IMR-90 (cell line): Measurements from ENCODE around the gene APC2. TPM values are rescaled to one million over a fixed set of nuclear protein-coding genes. Genes with fewer than 3 reads are reported as not detected.

Experiments
- ATAC-seq: fragments of 200-7000 bp; cut with Tn5 transposase; 2 replicates; pipeline ENCODE4 v1.9.1; 2020; ENCODE audit warnings: low read depth, mild to moderate bottlenecking, moderate library complexity
- BruUV-seq: library from RNA; stranded (reverse); fragments of 400-500 nt; replicated peaks from 2 replicates; lab custom pipeline; 2021; lab: Mats Ljungman, UMichigan
- CTCF ChIA-PET: fragments of 300-600 bp; formaldehyde crosslinking; extraction: SDS; loops from one replicate; lab custom pipeline; 2021; ENCODE audit warnings: antibody characterized with exemption; lab: Yijun Ruan, JAX
- POLR2A ChIA-PET: fragments of 300-600 bp; sonication (Branson Sonifier 250); formaldehyde crosslinking; loops from one replicate; lab custom pipeline; 2022; ENCODE audit warnings: antibody characterized with exemption; ENCODE audit not compliant: unreplicated experiment; lab: Charles Lee
- DNase-seq: peaks from one replicate; pipeline ENCODE4 v3.0.0; 2013
- H2AFZ ChIP-seq: replicated peaks from 2 replicates; pipeline ENCODE3; 2013; ENCODE audit warnings: low read length, mild to moderate bottlenecking; ENCODE audit not compliant: poor library complexity
- H2AK5ac ChIP-seq: 2 replicates; pipeline ENCODE4 v1.6.1; 2013; ENCODE audit warnings: low read depth, low read length, inconsistent platforms
- H2AK9ac ChIP-seq: replicated peaks from 2 replicates; pipeline ENCODE3; 2013; ENCODE audit warnings: mild to moderate bottlenecking, low read depth, low read length, moderate library complexity; ENCODE audit not compliant: poor library complexity
- H2BK120ac ChIP-seq: 2 replicates; pipeline ENCODE4 v1.6.1; 2013; ENCODE audit warnings: low read depth, low read length, inconsistent platforms
- H2BK15ac ChIP-seq: 3 replicates; pipeline ENCODE4 v1.6.1; 2013; ENCODE audit warnings: low read depth, low read length, inconsistent platforms
- H2BK20ac ChIP-seq: 2 replicates; pipeline ENCODE4 v1.6.1; 2013; ENCODE audit warnings: low read depth, mild to moderate bottlenecking, inconsistent platforms, low read length, moderate library complexity
- H2BK5ac ChIP-seq: 2 replicates; pipeline ENCODE4 v1.6.1; 2013; ENCODE audit warnings: mild to moderate bottlenecking, low read depth, low read length, inconsistent platforms; ENCODE audit not compliant: poor library complexity, severe bottlenecking
- H3K14ac ChIP-seq: replicated peaks from 2 replicates; pipeline ENCODE4 v1.6.1; 2013; ENCODE audit warnings: low read depth, low read length, inconsistent platforms
- H3K18ac ChIP-seq: 2 replicates; pipeline ENCODE4 v1.6.1; 2013; ENCODE audit warnings: low read depth, low read length, control low read depth
- H3K23ac ChIP-seq: 2 replicates; pipeline ENCODE4 v1.6.1; 2013; ENCODE audit warnings: low read depth, low read length, inconsistent platforms
- H3K27ac ChIP-seq: 2 replicates; pipeline ENCODE4 v1.5.1; 2013; ENCODE audit warnings: mild to moderate bottlenecking, control low read depth, low read length; ENCODE audit not compliant: insufficient read depth
- H3K27me3 ChIP-seq: 2 replicates; pipeline ENCODE4 v1.6.1; 2013; ENCODE audit warnings: low read length; ENCODE audit not compliant: control insufficient read depth, insufficient read depth
- H3K36me3 ChIP-seq: 2 replicates; pipeline ENCODE4 v1.6.1; 2013; ENCODE audit warnings: low read length, mixed read lengths; ENCODE audit not compliant: control insufficient read depth, insufficient read depth
- H3K4ac ChIP-seq: 2 replicates; pipeline ENCODE4 v1.6.1; 2013; ENCODE audit warnings: low read depth, low read length, inconsistent platforms
- H3K4me1 ChIP-seq: 2 replicates; pipeline ENCODE4 v1.6.1; 2013; ENCODE audit warnings: low read length, mixed read lengths; ENCODE audit not compliant: control insufficient read depth, insufficient read depth
- H3K4me2 ChIP-seq: 2 replicates; pipeline ENCODE4 v1.6.1; 2013; ENCODE audit warnings: low read depth, mild to moderate bottlenecking, control low read depth, low read length, moderate library complexity
- H3K4me3 ChIP-seq: 2 replicates; pipeline ENCODE4 v1.5.1; 2013; ENCODE audit warnings: low read depth, mild to moderate bottlenecking, control low read depth, low read length, moderate library complexity; ENCODE audit not compliant: insufficient read depth
- H3K56ac ChIP-seq: 2 replicates; pipeline ENCODE4 v1.6.1; 2013; ENCODE audit warnings: low read length, inconsistent platforms; ENCODE audit not compliant: insufficient read depth; ENCODE audit errors: extremely low read depth
- H3K79me1 ChIP-seq, 2 experiments: 2 replicates each; pipeline ENCODE4 v1.6.1; 2013; ENCODE audit warnings: low read length in 2 of 2, inconsistent platforms in 1 of 2, low read depth in 1 of 2
- H3K9ac ChIP-seq: 2 replicates; pipeline ENCODE4 v1.6.1; 2013; ENCODE audit warnings: low read depth, low read length, control low read depth
- H3K9me1 ChIP-seq: 2 replicates; pipeline ENCODE4 v1.6.1; 2013; ENCODE audit warnings: low read length, inconsistent platforms; ENCODE audit not compliant: insufficient read depth
- H3K9me3 ChIP-seq: 2 replicates; pipeline ENCODE4 v1.6.1; 2013; ENCODE audit warnings: low read length; ENCODE audit not compliant: control insufficient read depth, insufficient read depth
- H4K20me1 ChIP-seq: 2 replicates; pipeline ENCODE4 v1.6.1; 2013; ENCODE audit warnings: low read length, inconsistent platforms; ENCODE audit not compliant: insufficient read depth
- H4K5ac ChIP-seq: 2 replicates; pipeline ENCODE4 v1.6.1; 2013; ENCODE audit warnings: mild to moderate bottlenecking, low read depth, low read length, control low read depth
- H4K8ac ChIP-seq, 2 experiments: 2 replicates each; pipeline ENCODE4 v1.6.1; 2013; ENCODE audit warnings: low read depth in 2 of 2, low read length in 2 of 2, control low read depth in 1 of 2, inconsistent platforms in 1 of 2
- H4K91ac ChIP-seq: 2 replicates; pipeline ENCODE4 v1.6.1; 2013; ENCODE audit warnings: low read depth, low read length, inconsistent platforms; ENCODE audit not compliant: insufficient read depth
- BHLHE40 ChIP-seq: fragments of 150-350 bp; IDR thresholded peaks from 2 replicates; pipeline ENCODE4 v1.6.1; 2016; ENCODE audit warnings: mild to moderate bottlenecking, low read depth, low read length
- CEBPB ChIP-seq: IDR thresholded peaks from 2 replicates; pipeline ENCODE4 v1.6.1; 2012; ENCODE audit warnings: low read depth, low read length, improper control_type of control experiment
- CHD1 ChIP-seq: IDR thresholded peaks from 2 replicates; pipeline ENCODE4 v1.6.1; 2012; ENCODE audit warnings: low read depth, low read length, improper control_type of control experiment
- FOS ChIP-seq: fragments of 150-350 bp; IDR thresholded peaks from 2 replicates; pipeline ENCODE4 v1.6.1; 2016; ENCODE audit warnings: low read depth, low read length
- MAZ ChIP-seq: IDR thresholded peaks from 2 replicates; pipeline ENCODE4 v1.6.1; 2012; ENCODE audit warnings: low read depth, mild to moderate bottlenecking, low read length, improper control_type of control experiment, moderate library complexity, borderline replicate concordance
- POLR2A ChIP-seq: IDR thresholded peaks from 2 replicates; pipeline ENCODE4 v1.6.1; 2012; ENCODE audit warnings: mild to moderate bottlenecking, low read depth, low read length
- RCOR1 ChIP-seq: IDR thresholded peaks from 2 replicates; pipeline ENCODE4 v1.6.1; 2012; ENCODE audit warnings: mild to moderate bottlenecking, low read length, improper control_type of control experiment; ENCODE audit not compliant: insufficient replicate concordance
- RFX5 ChIP-seq: IDR thresholded peaks from 2 replicates; pipeline ENCODE4 v1.8.0; 2012; ENCODE audit warnings: low read depth, mild to moderate bottlenecking, low read length, moderate library complexity
- SMC3 ChIP-seq: fragments of 150-350 bp; IDR thresholded peaks from 2 replicates; pipeline ENCODE4 v1.6.1; 2016; ENCODE audit warnings: low read depth, mild to moderate bottlenecking, antibody characterized with exemption, low read length, moderate library complexity
- WGBS, 2 experiments: methylation state at CpG; one replicate each; pipeline versions ENCODE4 v1.1.5 to v1.1.7; 2013; ENCODE audit warnings: missing lambda C conversion rate in 2 of 2; ENCODE audit not compliant: insufficient read length in 1 of 2; ENCODE audit errors: extremely low coverage in 2 of 2; 5-methylcytosine and 5-hydroxymethylcytosine counted together
- dilution Hi-C: fragments of 300-500 bp; cut with HindIII; formaldehyde crosslinking; loops from one replicate; pipeline ENCODE4 v1.14.3; 2018; ENCODE audit warnings: low sequenced_read_pairs; ENCODE audit not compliant: unreplicated experiment
- in situ Hi-C: fragments of 300-500 bp; cut with MboI; formaldehyde crosslinking; loops from 3 replicates; pipeline ENCODE4 v1.14.3; 2019; ENCODE audit warnings: low sequenced_read_pairs, inconsistent platforms, mixed read lengths
- intact Hi-C: fragments of 100-400 bp; cut with micrococcal nuclease; formaldehyde crosslinking; loops from 2 replicates; pipeline ENCODE4 v1.10.0; 2022
- polyA plus RNA-seq, 3 experiments: library from polyadenylated mRNA; depleted of rRNA; stranded (reverse); fragments of >200 nt; gene quantifications; 2 replicates each; pipeline ENCODE4 v1.2.3, GENCODE V29; 2012; ENCODE audit warnings: low replicate concordance in 1 of 3
- total RNA-seq: library from RNA; depleted of rRNA; stranded (reverse); fragments of >200 nt; gene quantifications from 2 replicates; pipeline ENCODE4 v1.2.3, GENCODE V29; 2012
- TF ChIP-seq, protein P1 (sequence below): fragments of 150-350 bp; IDR thresholded peaks from 2 replicates; pipeline ENCODE4 v1.6.1; 2016; ENCODE audit warnings: low read depth, mild to moderate bottlenecking, low read length, moderate library complexity, borderline replicate concordance
- TF ChIP-seq, protein P2 (sequence below): fragments of 150-350 bp; IDR thresholded peaks from 2 replicates; pipeline ENCODE4 v1.6.1; 2017; ENCODE audit warnings: mild to moderate bottlenecking, antibody characterized with exemption, low read length, low read depth

The APC2 gene
- total and polyA plus RNA-seq, 2 of the 4 experiments (the other 2 are of a cell fraction), result 0.36 to 0.41 TPM

DNA sequence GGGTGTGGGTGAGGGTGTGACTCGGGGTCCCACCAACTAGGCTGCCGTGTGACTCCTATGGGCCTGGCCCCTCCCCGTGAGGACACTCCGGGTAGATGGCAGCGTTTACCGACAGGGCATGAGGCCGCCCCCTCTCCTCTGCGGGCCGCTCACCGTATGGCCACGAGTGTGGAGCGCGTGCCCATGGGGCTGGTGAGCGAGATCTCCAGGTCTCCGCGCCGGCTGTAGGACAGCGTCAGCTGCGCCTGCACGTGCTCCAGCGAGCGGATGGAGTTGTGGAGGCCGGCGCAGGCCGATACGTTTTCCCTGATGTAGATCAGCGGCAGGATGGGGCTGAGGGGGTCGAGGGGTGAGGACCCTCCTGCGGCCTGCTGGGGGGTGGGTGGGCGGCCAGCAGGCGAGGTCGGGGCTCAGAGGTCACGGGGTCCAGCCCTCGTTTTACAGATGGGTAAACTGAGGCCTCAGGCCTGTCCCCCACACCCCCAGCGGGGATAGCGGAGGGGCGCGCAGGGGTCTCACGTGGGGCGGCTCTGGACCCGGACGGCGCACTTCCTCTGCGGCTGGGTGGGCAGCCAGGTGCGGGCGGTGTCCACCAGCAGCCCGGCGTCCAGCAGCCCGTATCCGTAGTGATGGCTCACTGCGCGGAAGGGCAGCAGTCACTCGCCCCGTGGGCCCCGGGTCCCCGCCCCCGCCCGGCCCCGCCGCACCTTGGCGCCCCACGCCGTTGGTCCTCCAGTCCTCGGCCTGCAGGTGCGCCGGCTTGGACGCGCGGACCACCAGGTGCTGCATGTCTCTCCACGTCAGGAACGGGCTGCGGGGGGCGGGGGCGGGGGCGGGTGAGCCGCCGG, 33.4 kb downstream of the APC2 start:
- CTCF ChIA-PET, result no interaction called here
- no peak overlapping the region for H3K56ac ChIP-seq
- H2BK15ac ChIP-seq, result no peak overlapping the region
- intact Hi-C loops (no loop called here), in situ Hi-C loops (no loop called here), dilution Hi-C loops (no loop called here)
- H4K5ac ChIP-seq, result no peak overlapping the region
- H3K27ac ChIP-seq, result no peak overlapping the region
- TF ChIP-seq, protein P1, sequence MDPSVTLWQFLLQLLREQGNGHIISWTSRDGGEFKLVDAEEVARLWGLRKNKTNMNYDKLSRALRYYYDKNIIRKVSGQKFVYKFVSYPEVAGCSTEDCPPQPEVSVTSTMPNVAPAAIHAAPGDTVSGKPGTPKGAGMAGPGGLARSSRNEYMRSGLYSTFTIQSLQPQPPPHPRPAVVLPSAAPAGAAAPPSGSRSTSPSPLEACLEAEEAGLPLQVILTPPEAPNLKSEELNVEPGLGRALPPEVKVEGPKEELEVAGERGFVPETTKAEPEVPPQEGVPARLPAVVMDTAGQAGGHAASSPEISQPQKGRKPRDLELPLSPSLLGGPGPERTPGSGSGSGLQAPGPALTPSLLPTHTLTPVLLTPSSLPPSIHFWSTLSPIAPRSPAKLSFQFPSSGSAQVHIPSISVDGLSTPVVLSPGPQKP, result no peak
- TF ChIP-seq CHD1 (no peak), BHLHE40 (no peak), RFX5 (no peak), POLR2A (no peak), MAZ (no peak), CEBPB (no peak), SMC3 (no peak), FOS (no peak), RCOR1 (no peak)
- TF ChIP-seq, protein P2, sequence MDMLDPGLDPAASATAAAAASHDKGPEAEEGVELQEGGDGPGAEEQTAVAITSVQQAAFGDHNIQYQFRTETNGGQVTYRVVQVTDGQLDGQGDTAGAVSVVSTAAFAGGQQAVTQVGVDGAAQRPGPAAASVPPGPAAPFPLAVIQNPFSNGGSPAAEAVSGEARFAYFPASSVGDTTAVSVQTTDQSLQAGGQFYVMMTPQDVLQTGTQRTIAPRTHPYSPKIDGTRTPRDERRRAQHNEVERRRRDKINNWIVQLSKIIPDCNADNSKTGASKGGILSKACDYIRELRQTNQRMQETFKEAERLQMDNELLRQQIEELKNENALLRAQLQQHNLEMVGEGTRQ, result no peak
- no peak overlapping the region for H3K9ac ChIP-seq
- no peak overlapping the region for H2BK5ac ChIP-seq
- H3K4me3 ChIP-seq, result no peak overlapping the region
- POLR2A ChIA-PET, result no interaction called here
- H3K79me1 ChIP-seq, result peaks cover 2 to 3% of the 10 kb centered on the region in 2 experiments; a peak in 3 of 4 replicates
- H4K20me1 ChIP-seq, result peaks cover 4% of the 10 kb centered on the region
- BruUV-seq, result no TSS peak
- H2AFZ ChIP-seq, result no peak overlapping the region
- no peak overlapping the region for H2BK120ac ChIP-seq
- H3K9me3 ChIP-seq, result no peaks in the 10 kb centered on the region
- WGBS, 2 experiments, result 94% methylated on average over 35 of the region's 77 CpGs; no CpG with 5 or more reads in 1 of the 2 experiments
- H2BK20ac ChIP-seq, result no peak overlapping the region
- DNase-seq (no peak), ATAC-seq (no peak)
- H3K4me1 ChIP-seq, result no peaks in the 10 kb centered on the region
- no peak overlapping the region for H3K18ac ChIP-seq
- H3K36me3 ChIP-seq, result no peaks in the 10 kb centered on the region
- no peak overlapping the region for H3K4ac ChIP-seq
- no peak overlapping the region for H3K14ac ChIP-seq
- H3K23ac ChIP-seq, result no peak overlapping the region
- H4K91ac ChIP-seq, result no peak overlapping the region
- H3K27me3 ChIP-seq, result no peaks in the 10 kb centered on the region
- H3K9me1 ChIP-seq, result no peaks in the 10 kb centered on the region
- no peak overlapping the region for H4K8ac ChIP-seq
- H2AK5ac ChIP-seq, result no peak overlapping the region
- H2AK9ac ChIP-seq, result no peak overlapping the region
- no peak overlapping the region for H3K4me2 ChIP-seq
